KBM-7 (cell line): ENCODE data around the gene NFIA.

Experiments used
- DNase-seq: peaks from one replicate; pipeline ENCODE4 v3.0.0-alpha.2; 2015
- in situ Hi-C: fragments of 300-500 bp; cut with MboI; formaldehyde crosslinking; loops from 2 replicates; pipeline ENCODE4 v1.14.3; 2020; ENCODE audit warnings: low sequenced_read_pairs, low pct_unique_long_range_greater_than_20kb, mixed read lengths

NFIA gene

GRCh38 chr1:61140778-61141177 is 58.4 kb downstream of the NFIA start:
- peak; percentile 15 for DNase-seq
- in situ Hi-C loops: no loop called here

GRCh38 chr1:61141288-61142042 is 59.1 kb downstream of the NFIA start:
- no peak for DNase-seq
- in situ Hi-C loops: no loop called here

GRCh38 chr1:61142043-61142440 is 59.7 kb downstream of the NFIA start:
- DNase-seq: no peak
- in situ Hi-C loops: no loop called here

- DNase-seq: no peak
- in situ Hi-C loops: no loop called here
These were observed 60.6 kb downstream of the NFIA start for GRCh38 chr1:61142726-61143500.

- in situ Hi-C loops: no loop called here
- no peak for DNase-seq
These were observed 61.6 kb downstream of the NFIA start for GRCh38 chr1:61143821-61144424.

- in situ Hi-C loops: no loop called here
- DNase-seq: no peak
These were observed 66.9 kb downstream of the NFIA start for GRCh38 chr1:61149010-61149860.

- in situ Hi-C loops: no loop called here
- no peak for DNase-seq
These were observed 69.2 kb downstream of the NFIA start for GRCh38 chr1:61151565-61151964.

GRCh38 chr1:61152066-61152465 is 69.7 kb downstream of the NFIA start:
- no peak for DNase-seq
- in situ Hi-C loops: no loop called here

- in situ Hi-C loops: no loop called here
- no peak for DNase-seq
These were observed 70.2 kb downstream of the NFIA start for GRCh38 chr1:61152469-61153105.

GRCh38 chr1:61156576-61157467 is 74.5 kb downstream of the NFIA start:
- in situ Hi-C loops: no loop called here
- no peak for DNase-seq

GRCh38 chr1:61157468-61157987 is 75.2 kb downstream of the NFIA start:
- in situ Hi-C loops: no loop called here
- peak; percentile 90 for DNase-seq

- in situ Hi-C loops: no loop called here
- DNase-seq: no peak
These were observed 76.2 kb downstream of the NFIA start for GRCh38 chr1:61158591-61158990.

GRCh38 chr1:61160526-61160925 is 78.2 kb downstream of the NFIA start:
- in situ Hi-C loops: no loop called here
- no peak for DNase-seq

GRCh38 chr1:61162520-61163258 is 80.3 kb downstream of the NFIA start:
- in situ Hi-C loops: no loop called here

GRCh38 chr1:61163355-61163754 is 81.0 kb downstream of the NFIA start:
- no peak for DNase-seq
- in situ Hi-C loops: no loop called here

More at GRCh38 chr1:61162520-61163258, 80.3 kb downstream of the NFIA start:
- DNase-seq: no peak

GRCh38 chr1:61165402-61165801 is 83.0 kb downstream of the NFIA start:
- in situ Hi-C loops: no loop called here
- DNase-seq: no peak

GRCh38 chr1:61167309-61167708 is 84.9 kb downstream of the NFIA start:
- in situ Hi-C loops: no loop called here
- DNase-seq: no peak
